ENCODE measurements around the gene EFCAB6.

- TF ChIP-seq CTCF (IDR thresholded peaks at IDR 0.05): no peak
- no peak for TF ChIP-seq POLR2A (IDR thresholded peaks at IDR 0.05)
Observed at GRCh38 chr22:43825651-43826050, 13.5 kb upstream of the EFCAB6 start.

Measured in heart left ventricle (tissue), 13 donors.